Left renal cortex interstitium (tissue), 4 donors: ENCODE results near the gene KLHDC8A. TPM values are rescaled to one million over a fixed set of nuclear protein-coding genes. Genes with fewer than 3 reads are reported as not detected.

Source experiments
- DNase-seq, 4 donors: peaks; one replicate each; pipeline ENCODE4 v3.0.0-alpha.2; 2013; ENCODE audit warnings: low read depth in 4 of 4, low spot score in 2 of 4, missing footprints in 1 of 4
- polyA plus RNA-seq, 4 donors: library from polyadenylated mRNA; unstranded; fragments of 120-200 nt; gene quantifications; one replicate each; pipeline ENCODE4 v1.2.1, GENCODE V29; 2013; ENCODE audit not compliant: insufficient read length in 4 of 4

KLHDC8A gene
- polyA plus RNA-seq, 4 donors = 1.5 to 2.2 (median 2.1) TPM

DNA sequence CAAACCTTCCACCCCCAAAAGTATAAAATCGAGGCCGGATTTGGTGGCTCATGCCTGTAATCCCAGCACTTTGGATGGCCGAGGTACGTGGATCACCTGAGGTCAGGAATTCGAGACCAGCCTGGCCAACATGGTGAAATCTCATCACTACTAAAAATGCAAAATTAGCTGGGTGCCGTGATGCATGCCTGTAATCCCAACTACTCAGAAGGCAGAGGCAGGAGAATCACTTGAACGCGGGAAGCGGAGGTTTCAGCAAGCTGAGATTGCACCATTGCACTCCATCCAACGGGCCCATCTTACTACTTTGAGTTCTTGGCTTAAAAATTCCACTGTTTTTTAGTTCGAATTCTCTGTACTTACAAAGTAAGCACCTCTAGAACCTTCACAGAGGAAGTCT lies 11.0 kb downstream of the KLHDC8A start:
- DNase-seq = no peak

DNA sequence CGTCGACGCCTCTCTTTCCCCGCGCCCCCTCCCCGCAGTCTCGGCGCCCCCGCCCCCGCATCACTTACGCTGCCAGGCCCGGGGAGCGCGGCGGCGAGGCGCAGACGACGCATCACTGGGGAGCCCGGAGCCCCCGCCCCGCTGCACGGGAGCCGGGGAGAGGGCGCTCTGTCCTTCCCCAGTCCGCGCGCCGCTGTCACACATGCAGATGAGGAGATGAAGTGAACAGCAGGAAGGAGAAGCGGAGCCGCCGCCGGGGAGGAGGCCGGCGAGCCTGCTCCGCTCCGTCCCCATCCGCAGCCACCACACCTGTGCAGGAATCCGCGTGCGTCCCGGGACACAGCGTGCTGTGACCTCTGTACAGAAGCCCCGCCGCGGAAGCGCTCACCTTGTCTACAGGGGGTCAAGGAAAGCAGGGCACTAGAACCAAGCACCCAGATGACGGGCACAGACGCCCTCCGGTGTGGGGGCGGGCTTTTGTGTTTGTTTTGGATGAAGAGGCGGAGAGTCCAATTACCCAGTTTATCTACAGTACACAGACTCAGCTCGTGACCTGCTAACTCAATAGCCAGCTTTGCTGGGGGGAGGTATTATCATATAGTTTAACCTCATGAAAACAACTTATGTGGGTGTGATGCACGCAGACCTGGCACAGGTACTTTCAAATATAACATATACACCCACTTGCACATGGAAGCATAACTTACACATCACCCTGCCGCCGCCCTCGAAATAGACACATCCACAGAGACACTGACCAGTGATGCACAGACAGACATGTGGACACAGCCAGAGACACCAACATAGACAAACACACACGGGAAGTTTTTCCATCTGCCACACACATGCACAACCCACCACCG lies 12.4 kb downstream of the KLHDC8A start:
- DNase-seq = no peak

DNA sequence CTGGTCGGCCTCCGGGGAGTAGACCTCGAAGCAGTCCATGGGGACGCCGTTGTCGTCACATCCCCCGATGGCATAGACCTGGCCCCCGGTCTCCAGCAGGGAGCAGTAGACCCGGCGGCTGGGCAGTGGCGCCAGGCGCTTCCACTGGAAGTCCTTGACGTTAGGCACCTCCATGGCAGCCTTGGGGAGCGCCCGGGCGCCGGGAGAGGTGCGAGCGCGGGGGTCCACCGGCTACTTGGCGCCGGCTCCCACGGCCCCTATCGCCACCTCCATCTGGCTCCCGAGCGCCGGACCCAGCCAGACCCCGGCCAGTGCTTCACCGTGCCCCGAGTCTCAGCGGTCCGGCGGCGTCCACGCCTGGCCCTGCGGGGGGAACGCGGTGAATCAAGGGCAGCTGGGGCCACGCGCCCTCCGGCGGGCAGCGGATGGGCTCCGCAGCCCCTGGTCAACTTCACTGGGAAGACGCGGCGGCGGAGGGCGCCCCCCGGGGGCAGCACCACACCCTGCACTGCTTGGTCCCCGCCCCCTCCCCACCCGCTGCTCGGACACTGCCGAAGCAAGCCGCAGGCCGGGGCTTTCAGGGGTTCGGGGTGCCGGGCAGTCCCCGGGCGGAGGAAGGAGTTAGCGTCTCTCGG lies 13.2 kb downstream of the KLHDC8A start:
- DNase-seq = no peak

DNA sequence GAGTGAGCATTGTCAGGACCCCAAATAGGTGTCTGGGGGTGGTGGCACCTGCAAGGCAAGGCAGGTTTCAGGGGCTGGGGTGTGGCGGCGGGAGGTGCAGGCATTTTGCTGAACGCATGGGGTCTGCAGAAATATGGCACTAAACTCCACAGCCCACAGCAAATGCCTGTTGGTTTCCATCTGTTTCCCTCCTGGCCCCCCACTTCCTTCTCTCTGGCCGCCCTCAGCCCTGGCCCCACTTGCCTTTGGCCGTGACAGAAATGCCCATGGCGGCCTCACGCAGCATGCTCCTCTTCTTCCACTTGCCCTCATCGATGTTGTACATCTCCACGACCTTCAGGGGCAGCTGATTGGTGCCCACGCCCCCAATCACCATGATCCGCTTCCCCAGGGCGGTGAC lies 13.7 kb downstream of the KLHDC8A start:
- no peak for DNase-seq

DNA sequence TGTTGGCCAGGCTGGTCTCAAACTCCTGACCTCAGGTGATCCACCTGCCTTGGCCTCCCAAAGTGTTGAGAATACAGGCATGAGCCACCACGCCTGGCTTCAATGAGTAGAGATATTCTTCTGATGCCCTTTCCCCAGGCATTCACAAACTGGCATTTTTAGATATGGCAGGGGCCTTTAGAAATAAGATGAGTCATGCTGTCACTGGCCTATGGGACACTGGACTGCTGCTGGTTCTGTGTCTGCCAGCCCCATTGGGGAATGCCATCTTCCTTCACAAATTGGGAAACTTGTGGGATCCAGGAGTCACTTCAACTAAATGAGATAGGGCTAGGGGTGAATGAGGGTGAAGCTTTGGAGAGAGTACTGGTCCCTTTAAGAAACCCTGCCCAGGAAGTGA lies 16.0 kb downstream of the KLHDC8A start:
- no peak for DNase-seq

DNA sequence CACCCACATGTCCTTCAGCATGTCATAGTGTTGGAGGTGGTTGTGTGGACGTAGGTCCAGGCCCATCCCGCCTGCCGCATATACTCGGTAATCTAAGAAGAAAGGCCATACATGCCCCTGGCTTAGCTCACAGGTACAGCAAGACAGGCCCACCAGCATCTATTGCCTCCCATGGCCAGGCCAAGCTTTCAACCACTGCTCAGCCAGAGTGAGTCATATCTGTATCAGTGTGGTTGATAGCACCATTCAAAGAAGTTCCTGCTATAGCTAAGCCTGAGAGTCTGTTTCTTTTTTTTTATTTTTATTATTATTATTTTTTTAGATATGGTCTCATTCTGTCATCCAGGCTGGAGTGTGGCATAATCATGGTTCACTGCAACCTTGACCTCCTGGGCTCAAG lies 17.0 kb downstream of the KLHDC8A start:
- no peak for DNase-seq

DNA sequence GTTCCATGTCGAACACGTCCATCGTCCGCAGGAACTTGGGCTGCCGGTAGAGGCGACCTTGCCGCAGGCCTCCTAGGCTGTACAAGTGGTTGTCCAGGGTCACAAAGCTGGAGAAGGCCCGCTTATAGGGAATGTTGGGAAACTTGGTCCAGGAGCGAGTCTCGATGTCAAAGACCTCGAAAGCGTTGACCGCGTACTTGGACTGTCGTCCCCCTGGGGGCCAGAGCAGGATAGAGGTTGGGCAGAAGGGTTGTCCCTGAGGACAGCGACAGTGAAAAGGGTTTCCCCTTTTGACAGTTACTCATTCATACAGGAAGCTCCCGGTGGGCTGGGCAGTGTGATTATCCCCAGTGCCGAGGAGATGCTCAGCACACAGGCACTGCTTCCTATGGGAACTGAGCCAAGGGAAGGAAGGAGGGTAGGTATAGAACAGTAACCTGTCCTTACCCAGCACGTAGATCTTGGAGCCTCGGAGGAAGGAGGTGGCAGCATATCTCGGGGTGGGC lies 17.5 kb downstream of the KLHDC8A start:
- no peak for DNase-seq

DNA sequence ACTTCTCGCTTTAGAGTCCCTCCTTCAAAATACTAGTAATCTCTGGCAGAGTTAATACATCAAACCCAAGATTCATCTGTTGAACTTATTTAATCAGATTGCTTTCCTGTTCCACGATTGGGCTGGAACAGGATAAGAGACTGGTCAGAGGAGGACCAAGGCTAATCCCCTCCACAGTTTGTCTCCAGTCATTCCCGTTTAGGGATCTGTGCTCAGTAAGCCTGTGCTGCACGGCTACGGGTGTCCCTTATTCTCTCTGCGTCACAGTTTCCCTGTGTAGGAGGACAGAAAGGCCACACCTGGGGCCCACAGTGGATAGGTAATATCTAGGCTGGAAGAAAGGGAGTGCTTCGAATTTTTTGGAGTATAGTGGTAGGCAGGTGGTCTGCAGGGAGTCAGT lies 18.7 kb downstream of the KLHDC8A start:
- DNase-seq = no peak

DNA sequence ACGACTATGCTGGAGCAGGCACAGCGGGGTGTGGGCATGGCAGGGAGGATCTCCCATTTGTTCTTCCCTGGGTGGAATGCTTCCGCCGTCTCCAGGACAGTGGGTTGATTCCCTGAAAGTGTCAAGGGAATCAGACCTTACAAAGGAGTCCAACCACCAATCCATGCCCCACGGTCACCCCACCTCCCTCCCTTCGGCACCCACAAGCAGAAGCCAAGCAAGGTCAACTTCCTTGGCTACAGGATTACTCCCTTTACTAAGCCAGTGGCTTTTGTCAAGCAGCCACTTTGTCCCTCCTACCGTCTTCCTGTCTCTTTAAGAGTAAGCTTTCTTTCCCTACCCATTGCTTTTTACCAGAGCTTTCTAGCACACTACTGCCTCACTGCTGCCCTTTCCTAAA lies 19.2 kb downstream of the KLHDC8A start:
- no peak for DNase-seq

DNA sequence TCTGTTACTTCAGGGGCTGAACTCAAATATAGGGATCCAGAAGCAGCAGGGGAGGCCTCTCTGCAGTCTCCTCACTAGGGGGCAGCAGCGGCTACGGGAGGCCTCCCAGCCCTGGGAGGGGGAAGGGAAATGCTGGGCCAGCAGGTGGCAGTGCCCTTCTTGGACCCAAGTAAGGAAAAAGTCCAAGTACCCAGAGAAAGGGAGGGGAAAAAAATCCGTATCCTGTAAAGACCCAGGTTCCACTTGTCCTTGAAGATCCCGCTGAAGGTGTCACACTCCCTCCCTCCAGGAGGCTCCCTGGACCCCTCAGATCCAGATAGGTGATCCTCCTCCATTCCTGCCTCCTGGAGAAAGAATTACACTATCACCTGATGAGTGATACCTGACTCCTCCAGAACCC lies 21.0 kb downstream of the KLHDC8A start:
- peak in 1 of 4 donors; percentile 76 for DNase-seq

DNA sequence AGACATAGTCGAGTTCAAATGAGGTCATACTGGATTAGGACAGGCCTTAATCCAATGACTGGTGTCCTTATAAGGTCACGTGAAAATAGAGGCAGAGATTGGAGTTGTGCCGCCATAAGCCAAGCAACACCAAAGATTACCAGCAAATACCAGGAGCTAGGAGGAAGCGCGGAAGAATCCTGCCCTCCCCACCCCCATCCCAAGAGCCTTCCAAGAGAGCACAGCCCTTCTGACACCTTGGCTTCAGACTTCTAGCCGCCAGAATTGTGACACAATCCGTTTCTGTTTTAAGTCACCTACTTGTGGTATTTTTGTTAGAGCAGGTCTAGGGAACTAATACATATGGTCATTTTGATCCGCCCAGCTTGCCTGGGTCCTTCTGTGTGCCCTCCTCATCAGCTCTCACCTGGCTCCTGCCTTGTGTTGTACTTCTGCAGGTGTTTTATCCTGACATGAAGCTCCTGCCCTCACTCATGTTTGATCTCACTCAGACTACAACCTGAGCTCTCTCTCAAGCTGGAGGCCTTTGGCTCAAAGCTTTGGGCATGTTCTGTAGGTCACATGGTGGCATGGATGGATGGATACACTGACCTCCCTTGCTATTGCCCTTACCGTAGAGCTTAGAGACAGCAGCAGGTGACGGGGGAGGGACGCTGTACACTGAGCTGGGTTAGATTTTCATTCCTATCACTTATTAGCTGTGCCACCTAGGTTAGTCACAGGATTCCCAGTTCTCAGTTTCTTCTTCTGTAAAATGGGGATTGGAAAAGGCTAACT lies 24.5 kb downstream of the KLHDC8A start:
- no peak for DNase-seq

DNA sequence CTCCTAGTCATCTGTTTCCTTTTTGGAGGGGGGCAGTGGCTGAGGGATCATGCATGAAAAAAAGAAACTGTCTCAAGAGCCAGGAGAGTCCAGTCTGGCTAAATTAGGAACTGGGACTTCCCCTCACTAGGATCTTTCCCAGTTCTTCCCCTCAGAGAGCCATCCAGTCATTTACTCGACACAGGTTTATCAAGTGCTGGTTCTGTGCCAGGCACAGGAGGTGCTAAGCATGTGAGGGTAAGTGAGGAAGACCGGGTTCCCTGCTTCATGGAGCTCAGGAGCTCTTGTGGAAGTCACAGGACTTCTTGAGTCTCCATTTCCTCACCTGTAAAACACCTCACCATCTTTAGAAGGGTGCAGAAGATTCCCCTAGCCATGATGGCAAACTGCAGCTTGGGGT lies 26.6 kb downstream of the KLHDC8A start:
- no peak for DNase-seq

DNA sequence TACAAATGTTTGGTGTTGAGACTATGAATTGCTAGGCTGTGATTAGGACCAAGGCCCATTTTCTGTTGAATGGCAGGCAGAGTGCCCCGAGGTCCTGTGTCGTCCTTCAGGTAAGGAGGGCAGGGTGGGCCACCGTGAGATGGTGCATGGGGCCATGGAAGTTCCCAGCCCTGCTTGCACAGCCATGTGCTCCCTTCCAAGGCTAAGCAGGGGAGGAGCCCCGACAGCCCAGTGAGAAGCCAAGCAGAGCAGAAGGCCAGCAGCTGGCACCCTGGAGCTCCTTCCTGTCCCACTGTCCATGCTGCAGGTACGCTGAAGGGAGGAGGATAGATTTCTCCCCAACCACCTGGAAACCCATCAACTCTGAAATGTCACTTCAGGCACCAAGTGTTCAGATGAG lies 27.0 kb downstream of the KLHDC8A start:
- DNase-seq = no peak

DNA sequence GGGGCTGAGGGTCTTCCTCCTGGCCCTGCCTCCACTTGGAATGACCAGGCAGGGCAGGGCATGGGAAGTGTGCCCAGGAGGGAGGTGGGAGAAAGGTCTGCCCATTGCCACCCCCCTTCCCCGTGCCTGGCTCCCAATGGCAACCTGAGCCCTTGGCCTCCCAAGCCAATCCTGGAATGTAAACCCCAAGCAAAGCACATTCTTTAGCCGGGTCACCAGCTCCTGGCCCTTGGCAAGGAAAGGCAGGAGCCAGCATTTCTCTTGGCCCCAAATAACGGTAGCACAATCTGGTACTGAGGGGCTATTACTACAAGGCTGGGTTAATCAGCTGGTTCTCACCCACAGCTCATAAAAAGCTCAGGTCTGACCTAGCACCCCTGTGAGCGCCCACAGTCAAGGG lies 28.2 kb downstream of the KLHDC8A start:
- DNase-seq = no peak

DNA sequence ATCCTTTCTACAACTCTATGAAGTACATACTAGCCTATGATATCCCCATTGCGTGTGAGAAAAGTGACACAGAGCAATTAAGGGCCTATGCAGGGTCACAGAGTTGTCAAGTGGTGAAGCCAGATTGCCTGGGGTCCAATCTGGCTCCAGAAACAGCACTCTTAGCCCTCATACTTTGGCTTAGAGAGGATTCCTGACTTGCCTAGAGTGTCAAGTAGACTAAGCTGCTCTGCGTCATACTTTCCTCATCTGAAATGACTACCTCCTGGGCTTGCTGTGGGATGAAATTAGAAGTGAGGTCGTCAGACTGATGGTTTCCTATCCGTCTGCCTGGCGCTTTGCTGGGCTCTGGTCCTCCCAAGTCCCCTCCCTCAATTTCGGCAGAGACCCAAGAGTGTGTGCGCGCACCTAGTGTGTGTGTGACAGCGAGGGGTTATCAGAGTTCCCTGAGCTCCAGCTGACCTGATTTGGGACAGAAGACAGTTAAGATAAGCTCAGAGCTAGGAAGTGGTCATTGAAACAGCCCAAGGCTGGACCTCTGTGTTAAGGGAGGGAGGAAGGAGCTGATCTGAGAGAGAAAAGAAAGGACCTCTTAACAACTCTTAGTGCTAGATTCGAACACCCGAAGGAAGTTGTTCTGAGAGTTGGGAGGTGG lies 29.8 kb downstream of the KLHDC8A start:
- no peak for DNase-seq

DNA sequence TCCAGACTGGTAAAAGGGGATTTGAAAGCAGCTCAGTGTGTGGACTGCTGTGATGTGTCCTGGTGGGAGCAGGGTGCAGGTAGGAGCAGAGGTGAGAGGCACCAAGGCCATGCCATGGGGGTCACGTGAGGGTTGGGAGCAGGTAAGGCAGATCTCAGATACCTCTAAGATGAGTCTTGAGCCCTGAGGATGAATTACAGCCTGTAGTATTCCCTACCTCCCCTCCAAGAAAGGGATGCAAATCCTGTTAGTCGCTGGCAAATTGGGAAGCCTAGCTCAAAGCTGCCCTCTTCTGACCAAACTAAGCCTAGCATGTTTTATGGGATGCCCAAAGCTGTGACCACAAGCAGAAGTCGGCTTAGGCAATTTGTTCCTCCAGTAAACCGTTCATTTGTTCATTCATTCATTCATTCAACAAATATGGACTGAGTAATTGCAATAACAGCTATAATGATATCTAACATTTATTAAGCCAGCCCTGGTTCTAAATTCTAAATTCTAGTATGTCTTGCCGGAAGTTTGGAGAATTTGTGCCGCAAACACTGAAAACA lies 31.3 kb downstream of the KLHDC8A start:
- no peak for DNase-seq

DNA sequence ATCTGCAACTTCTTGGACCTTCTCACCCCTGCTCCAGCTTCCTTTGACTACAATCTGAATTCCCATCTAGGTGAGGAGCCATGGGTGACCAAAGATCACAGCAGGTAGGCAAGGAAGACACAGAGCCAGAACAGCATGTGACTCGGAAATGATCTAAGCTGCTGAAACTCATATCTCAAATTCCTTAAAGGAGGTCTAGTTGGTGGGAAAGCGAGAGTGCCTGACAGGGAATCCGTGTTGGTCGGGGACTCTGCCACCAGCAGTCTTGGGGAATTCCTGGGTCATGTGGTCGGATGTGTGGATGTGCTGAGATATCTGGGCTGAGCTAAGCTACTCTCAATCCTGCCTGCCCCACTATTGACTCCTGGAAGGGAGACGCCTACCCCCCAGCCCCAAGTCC lies 31.9 kb downstream of the KLHDC8A start:
- DNase-seq = no peak

DNA sequence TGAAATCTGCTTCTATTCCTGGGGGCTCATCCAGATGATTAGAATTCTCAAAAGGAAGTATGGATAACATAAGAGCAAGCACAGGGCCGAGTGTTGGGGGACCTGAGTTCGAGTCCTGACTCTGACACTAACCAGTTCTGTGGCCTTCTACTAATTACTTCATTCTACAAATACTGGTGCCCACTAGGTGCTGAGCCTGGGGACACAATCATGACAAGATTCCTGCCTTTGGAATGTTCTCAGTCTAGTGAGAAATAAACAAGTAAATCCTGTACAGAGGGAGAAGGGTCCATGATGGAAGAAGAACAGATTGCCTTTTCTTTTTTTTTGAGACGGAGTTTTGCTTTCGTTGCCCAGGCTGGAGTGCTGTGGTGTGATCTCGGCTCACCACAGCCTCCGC lies 32.9 kb downstream of the KLHDC8A start:
- no peak for DNase-seq

DNA sequence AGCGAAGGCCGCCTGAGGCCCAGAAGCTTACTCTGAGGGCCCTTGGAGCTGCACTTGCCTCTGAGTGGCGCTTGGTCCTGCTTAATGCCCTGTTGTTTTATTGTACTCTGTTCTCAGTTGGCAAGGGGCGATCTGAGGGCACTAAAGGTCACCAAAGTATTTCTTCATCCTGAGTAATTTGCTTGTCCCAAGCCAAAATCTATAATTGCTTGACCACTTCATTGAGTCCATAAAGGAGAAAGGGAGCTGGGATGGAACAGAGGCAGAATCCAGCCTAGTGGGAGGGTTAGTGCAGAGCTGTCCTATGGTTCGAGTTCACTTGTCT lies 34.8 kb downstream of the KLHDC8A start:
- no peak for DNase-seq

DNA sequence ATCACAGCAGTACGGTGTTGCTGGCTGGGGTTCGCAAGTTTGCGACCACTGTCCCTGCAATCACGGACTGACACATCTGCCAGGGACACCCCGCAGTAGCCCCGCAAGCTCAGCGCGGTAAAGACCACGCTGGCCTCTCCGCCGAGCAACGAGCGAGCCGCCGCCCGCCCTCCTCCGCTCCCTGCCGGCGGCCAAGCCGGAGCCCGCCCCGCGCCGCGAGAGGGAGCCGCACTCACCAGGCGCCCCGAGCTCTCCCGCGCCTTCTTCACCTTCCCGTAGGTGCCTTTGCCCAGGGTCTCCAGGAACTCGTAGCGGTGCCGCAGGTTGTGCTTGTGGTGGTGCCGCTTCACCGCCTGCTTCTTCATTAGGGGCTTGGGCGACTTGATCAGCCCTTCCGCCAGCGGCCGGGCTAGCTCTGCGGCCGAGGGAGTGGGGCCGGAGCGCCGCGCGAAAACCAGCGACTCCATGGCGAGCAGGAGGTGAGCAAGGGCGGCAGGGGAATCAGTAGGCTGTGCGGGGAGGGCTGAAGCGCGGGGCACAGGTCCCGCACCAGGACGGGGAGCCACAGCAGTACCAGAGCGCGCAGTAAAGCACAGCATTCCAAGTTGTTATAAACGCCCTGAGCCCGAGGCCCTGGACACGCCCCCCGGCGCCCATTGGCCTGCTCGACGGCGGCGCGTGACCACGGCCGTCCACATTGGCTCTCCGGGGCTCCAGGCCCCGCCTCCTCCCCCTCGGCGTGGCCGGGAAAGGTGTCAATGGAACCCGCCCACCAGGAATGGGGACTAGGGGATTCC lies 35.4 kb downstream of the KLHDC8A start, which contains the start of gene NUAK2:
Gene NUAK2 (minus strand): TSS at position 584 of the 797 bp plus-strand sequence. CDS start 117 bp downstream, at position 467.
- DNase-seq = peak in 2 of 4 donors; percentile 69 to 88
